ENCODE data around the gene PLD6.

GRCh38 chr17:17186051-17186450 is 20.1 kb downstream of the PLD6 start:
- TF ChIP-seq, protein P1, sequence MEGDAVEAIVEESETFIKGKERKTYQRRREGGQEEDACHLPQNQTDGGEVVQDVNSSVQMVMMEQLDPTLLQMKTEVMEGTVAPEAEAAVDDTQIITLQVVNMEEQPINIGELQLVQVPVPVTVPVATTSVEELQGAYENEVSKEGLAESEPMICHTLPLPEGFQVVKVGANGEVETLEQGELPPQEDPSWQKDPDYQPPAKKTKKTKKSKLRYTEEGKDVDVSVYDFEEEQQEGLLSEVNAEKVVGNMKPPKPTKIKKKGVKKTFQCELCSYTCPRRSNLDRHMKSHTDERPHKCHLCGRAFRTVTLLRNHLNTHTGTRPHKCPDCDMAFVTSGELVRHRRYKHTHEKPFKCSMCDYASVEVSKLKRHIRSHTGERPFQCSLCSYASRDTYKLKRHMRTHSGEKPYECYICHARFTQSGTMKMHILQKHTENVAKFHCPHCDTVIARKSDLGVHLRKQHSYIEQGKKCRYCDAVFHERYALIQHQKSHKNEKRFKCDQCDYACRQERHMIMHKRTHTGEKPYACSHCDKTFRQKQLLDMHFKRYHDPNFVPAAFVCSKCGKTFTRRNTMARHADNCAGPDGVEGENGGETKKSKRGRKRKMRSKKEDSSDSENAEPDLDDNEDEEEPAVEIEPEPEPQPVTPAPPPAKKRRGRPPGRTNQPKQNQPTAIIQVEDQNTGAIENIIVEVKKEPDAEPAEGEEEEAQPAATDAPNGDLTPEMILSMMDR (IDR thresholded peaks at IDR 0.05): no peak
- TF ChIP-seq POLR2A (IDR thresholded peaks at IDR 0.05) (no peak), POLR2AphosphoS5 (IDR thresholded peaks at IDR 0.05) (no peak)

Measured in gastroesophageal sphincter (tissue), 3 donors.